Measurements from ENCODE around the gene FRMD4A. TPM values are rescaled to one million over a fixed set of nuclear protein-coding genes. Genes with fewer than 3 reads are reported as not detected.

Gene FRMD4A
- total RNA-seq, 1 experiment from 2014 or later = 18.3 TPM

DNA sequence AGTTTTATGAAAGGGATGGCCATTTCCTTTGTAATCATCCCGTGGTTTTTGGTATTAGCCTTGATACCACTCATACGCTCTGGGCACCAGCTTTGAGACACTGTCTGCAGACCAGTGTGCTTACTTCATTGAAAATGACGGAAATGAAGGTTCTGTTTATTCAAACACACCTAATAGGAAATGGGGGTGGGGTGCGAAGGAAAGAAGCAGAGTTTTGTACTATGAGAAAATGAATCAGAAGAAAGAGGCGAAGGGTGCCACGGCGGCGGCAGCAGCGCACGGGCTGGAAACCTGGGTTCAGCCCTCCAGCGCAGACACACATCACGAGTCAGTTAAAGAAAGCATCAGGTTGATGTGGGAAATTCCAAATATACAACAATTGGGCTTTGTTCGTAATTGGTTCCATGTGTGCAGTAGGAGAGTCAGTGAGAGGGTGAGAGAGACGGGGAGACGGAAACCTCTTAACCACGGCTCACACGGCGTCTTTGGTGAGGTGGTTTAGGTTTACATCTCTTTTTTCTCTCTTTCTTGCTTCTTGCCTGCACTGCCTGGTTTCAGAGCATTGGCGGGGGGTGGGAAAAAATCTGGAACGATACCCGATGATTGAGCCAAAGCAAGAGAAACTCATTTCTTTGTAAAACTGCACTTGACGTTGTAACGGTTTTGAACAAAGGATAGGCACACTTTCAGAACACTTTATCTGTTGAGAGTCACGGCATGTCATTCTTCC lies 321.2 kb downstream of the FRMD4A start:
- no TSS peak for BruUV-seq (replicated peaks)

DNA sequence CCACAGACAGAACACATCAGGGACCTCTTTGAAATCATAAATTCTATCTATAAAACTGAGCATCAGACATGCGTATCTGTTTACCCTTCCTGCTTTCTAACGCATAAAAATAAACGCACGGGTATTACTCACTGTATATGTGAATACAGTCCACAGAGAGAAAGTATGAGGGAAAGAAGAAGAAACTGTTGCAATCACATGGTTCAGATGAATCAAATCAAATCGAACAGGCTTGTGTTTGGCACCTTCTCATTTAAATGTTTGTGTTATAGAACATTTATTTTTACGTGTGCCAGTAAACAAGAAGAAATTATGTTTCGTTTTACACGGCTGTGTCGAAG lies 322.0 kb downstream of the FRMD4A start:
- H3K36me3 ChIP-seq (ENCODE audit: low read depth) = no peaks in the 10 kb centered on the region
- ChIA-PET CTCF (no interaction called here), POLR2A (ENCODE audit: unreplicated experiment) (no interaction called here)
- no peak overlapping the region for H3K27ac ChIP-seq
- intact Hi-C loops (cut with micrococcal nuclease; ENCODE audit: unreplicated experiment) = no loop called here
- H4K20me1 ChIP-seq (ENCODE audit: insufficient read depth) = no peaks in the 10 kb centered on the region
- peak overlapping the region; percentile 76 for H3K4me2 ChIP-seq
- no peak for TF ChIP-seq EZH2 (IDR thresholded peaks at IDR 0.05; ENCODE audit: low read depth)
- TF ChIP-seq, protein P1, sequence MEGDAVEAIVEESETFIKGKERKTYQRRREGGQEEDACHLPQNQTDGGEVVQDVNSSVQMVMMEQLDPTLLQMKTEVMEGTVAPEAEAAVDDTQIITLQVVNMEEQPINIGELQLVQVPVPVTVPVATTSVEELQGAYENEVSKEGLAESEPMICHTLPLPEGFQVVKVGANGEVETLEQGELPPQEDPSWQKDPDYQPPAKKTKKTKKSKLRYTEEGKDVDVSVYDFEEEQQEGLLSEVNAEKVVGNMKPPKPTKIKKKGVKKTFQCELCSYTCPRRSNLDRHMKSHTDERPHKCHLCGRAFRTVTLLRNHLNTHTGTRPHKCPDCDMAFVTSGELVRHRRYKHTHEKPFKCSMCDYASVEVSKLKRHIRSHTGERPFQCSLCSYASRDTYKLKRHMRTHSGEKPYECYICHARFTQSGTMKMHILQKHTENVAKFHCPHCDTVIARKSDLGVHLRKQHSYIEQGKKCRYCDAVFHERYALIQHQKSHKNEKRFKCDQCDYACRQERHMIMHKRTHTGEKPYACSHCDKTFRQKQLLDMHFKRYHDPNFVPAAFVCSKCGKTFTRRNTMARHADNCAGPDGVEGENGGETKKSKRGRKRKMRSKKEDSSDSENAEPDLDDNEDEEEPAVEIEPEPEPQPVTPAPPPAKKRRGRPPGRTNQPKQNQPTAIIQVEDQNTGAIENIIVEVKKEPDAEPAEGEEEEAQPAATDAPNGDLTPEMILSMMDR (conservative IDR thresholded peaks at IDR 0.05) = no peak
- peak overlapping the region; percentile 72 for H2AFZ ChIP-seq
- no peak for DNase-seq
- no peaks in the 10 kb centered on the region for H3K79me2 ChIP-seq (ENCODE audit: low read depth)
- H3K4me1 ChIP-seq (replicated peaks; ENCODE audit: insufficient read depth) = peaks cover 6% of the 10 kb centered on the region
- no peaks in the 10 kb centered on the region for H3K27me3 ChIP-seq (ENCODE audit: insufficient read depth, low read depth)
- peak overlapping the region; percentile 49 for H3K4me3 ChIP-seq
- BruUV-seq (replicated peaks) = no TSS peak
- H3F3A ChIP-seq (ENCODE audit: insufficient read depth, low read depth) = no peaks in the 10 kb centered on the region
- H3K9me2 ChIP-seq (ENCODE audit: insufficient read depth) = no peaks in the 10 kb centered on the region
- no peaks in the 10 kb centered on the region for H3K9me3 ChIP-seq (ENCODE audit: insufficient read depth, low read depth)

More for the DNA sequence above, 321.2 kb downstream of the FRMD4A start:
- Histone ChIP-seq H3K27me3 (ENCODE audit: insufficient read depth, low read depth) (no peaks in the 10 kb centered on the region), H3K4me2 (peak overlapping the region; percentile 76), H2AFZ (peak overlapping the region; percentile 34; the same call in 1 of the 2 replicates), H3F3A (ENCODE audit: insufficient read depth, low read depth) (no peaks in the 10 kb centered on the region), H3K79me2 (ENCODE audit: low read depth) (no peaks in the 10 kb centered on the region), H3K27ac (no peak overlapping the region), H3K4me3 (peak overlapping the region; percentile 43; the same call in 1 of the 2 replicates), H3K9me3 (ENCODE audit: insufficient read depth, low read depth) (no peaks in the 10 kb centered on the region), H3K9me2 (ENCODE audit: insufficient read depth) (no peaks in the 10 kb centered on the region), H4K20me1 (ENCODE audit: insufficient read depth) (no peaks in the 10 kb centered on the region), H3K4me1 (replicated peaks; ENCODE audit: insufficient read depth) (peaks cover 6% of the 10 kb centered on the region), H3K36me3 (ENCODE audit: low read depth) (no peaks in the 10 kb centered on the region)
- no peak for TF ChIP-seq EZH2 (IDR thresholded peaks at IDR 0.05; ENCODE audit: low read depth)
- TF ChIP-seq, protein P1 (conservative IDR thresholded peaks at IDR 0.05) = no peak
- no peak for DNase-seq
- intact Hi-C loops (cut with micrococcal nuclease; ENCODE audit: unreplicated experiment) = no loop called here
- CTCF ChIA-PET = no interaction called here
- POLR2A ChIA-PET (ENCODE audit: unreplicated experiment) = no interaction called here

DNA sequence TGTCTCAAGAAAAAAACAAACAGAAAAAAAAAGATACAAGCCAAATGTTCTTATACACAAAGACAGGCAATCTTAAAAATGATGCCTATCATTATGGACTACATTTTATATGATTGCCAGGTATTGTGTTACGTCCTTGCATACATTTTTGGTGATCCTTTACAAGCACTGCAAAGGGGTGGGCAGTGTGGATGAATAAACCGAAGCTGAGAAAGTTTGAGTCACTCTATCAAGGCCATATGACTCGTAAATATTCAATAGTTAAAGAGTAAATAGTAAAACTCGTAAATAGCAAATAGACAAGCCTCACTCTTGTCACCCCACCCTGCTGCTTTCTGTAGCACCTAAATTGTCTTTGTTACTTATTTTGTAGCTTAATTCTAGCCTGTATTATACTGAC lies 326.2 kb downstream of the FRMD4A start:
- peak in 1 of 2 experiments; percentile 52 for DNase-seq
- ChIA-PET CTCF (no interaction called here), POLR2A (ENCODE audit: unreplicated experiment) (no interaction called here)
- Histone ChIP-seq H3K4me1 (replicated peaks; ENCODE audit: insufficient read depth) (no peaks in the 10 kb centered on the region; the same call in none of the 2 replicates), H3K9me2 (ENCODE audit: insufficient read depth) (no peaks in the 10 kb centered on the region), H2AFZ (no peak overlapping the region), H3K4me3 (no peak overlapping the region), H3K36me3 (ENCODE audit: low read depth) (no peaks in the 10 kb centered on the region), H3K9me3 (ENCODE audit: insufficient read depth, low read depth) (no peaks in the 10 kb centered on the region), H3K79me2 (ENCODE audit: low read depth) (no peaks in the 10 kb centered on the region), H3K27me3 (ENCODE audit: insufficient read depth, low read depth) (no peaks in the 10 kb centered on the region), H3K4me2 (no peak overlapping the region), H3K27ac (no peak overlapping the region), H4K20me1 (ENCODE audit: insufficient read depth) (no peaks in the 10 kb centered on the region), H3F3A (ENCODE audit: insufficient read depth, low read depth) (no peaks in the 10 kb centered on the region)
- no TSS peak for BruUV-seq (replicated peaks)
- intact Hi-C loops (cut with micrococcal nuclease; ENCODE audit: unreplicated experiment) = no loop called here
- no peak for TF ChIP-seq EZH2 (IDR thresholded peaks at IDR 0.05; ENCODE audit: low read depth)
- TF ChIP-seq, protein P1 (conservative IDR thresholded peaks at IDR 0.05) = no peak
